GM19438 (cell line): ENCODE data around the gene IBA57.
A peak's percentile ranks its signal among the peaks of the same experiment; 100 is the strongest.
"Not testable (repeated sequence)": the region's sequence is repeated elsewhere in the genome, so short reads cannot be mapped to it uniquely, and the experiment has no call there.

ENCODE experiments used
- ATAC-seq: cut with Tn5 transposase; IDR thresholded peaks from one replicate; pipeline ENCODE4 v1.9.1; 2021; ENCODE audit warnings: low read depth; ENCODE audit not compliant: unreplicated experiment

Gene IBA57

GRCh38 chr1:228210712-228211530 is 45.3 kb downstream of the IBA57 start:
- no peak for ATAC-seq

GRCh38 chr1:228211531-228212414 is 46.2 kb downstream of the IBA57 start:
- no peak for ATAC-seq

DNA sequence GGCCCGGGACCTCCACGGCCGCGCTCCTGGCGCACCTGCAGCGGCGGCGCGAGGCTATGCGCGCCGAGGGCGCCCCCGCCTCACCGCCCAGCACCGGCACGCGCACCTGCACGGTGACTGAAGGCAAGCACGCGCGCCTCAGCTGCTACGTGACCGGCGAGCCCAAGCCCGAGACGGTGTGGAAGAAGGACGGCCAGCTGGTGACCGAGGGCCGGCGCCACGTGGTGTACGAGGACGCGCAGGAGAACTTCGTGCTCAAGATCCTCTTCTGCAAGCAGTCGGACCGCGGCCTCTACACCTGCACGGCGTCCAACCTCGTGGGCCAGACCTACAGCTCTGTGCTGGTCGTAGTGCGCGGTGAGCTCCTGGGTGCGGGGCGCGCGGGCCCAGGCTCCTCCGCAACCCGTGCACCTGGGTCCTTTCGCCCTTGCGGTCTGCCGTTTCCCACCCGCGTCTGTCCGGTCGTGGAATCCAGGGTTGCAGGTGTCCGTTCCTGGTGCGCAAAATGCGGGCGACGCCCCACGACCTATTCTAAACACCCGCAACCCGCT is 46.9 kb downstream of the IBA57 start:
- no peak for ATAC-seq

GRCh38 chr1:228212966-228213844 is 47.6 kb downstream of the IBA57 start:
- peak; percentile 94 for ATAC-seq

GRCh38 chr1:228213917-228214808 is 48.6 kb downstream of the IBA57 start:
- no peak for ATAC-seq

DNA sequence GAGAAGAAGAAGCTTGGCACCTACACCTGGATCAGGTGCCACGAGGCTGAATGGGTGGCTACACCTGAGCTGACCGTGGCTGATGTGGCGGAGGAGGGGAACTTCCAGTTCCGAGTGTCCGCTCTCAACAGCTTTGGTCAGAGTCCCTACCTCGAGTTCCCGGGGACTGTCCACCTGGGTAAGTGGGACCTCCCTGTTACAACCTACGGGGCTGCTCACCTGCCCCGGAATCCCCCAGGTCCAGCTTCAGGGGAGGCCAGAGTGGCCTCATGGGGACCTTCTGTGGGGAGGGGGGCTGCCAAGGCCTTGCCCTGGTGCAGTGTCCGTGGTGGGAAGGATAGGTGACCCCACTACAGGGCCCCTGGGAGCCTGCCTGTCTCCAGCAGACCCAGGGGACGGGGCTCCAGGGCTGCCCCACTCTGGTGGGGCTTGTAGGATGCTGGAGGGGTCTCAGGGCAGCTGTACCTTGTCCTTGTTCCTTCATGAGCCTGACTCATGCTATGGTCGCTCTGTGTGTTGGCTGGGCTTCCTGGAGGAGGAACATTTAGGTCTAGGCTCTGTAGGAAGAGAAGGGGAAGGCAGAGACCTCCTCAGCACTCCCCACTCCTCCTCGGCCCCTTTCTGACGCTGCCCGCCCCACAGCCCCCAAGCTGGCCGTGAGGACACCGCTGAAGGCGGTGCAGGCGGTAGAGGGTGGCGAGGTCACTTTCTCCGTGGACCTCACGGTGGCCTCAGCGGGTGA is 49.5 kb downstream of the IBA57 start:
- ATAC-seq = no peak

- ATAC-seq = no peak
Observed at GRCh38 chr1:228215663-228216116, 50.1 kb downstream of the IBA57 start.

DNA sequence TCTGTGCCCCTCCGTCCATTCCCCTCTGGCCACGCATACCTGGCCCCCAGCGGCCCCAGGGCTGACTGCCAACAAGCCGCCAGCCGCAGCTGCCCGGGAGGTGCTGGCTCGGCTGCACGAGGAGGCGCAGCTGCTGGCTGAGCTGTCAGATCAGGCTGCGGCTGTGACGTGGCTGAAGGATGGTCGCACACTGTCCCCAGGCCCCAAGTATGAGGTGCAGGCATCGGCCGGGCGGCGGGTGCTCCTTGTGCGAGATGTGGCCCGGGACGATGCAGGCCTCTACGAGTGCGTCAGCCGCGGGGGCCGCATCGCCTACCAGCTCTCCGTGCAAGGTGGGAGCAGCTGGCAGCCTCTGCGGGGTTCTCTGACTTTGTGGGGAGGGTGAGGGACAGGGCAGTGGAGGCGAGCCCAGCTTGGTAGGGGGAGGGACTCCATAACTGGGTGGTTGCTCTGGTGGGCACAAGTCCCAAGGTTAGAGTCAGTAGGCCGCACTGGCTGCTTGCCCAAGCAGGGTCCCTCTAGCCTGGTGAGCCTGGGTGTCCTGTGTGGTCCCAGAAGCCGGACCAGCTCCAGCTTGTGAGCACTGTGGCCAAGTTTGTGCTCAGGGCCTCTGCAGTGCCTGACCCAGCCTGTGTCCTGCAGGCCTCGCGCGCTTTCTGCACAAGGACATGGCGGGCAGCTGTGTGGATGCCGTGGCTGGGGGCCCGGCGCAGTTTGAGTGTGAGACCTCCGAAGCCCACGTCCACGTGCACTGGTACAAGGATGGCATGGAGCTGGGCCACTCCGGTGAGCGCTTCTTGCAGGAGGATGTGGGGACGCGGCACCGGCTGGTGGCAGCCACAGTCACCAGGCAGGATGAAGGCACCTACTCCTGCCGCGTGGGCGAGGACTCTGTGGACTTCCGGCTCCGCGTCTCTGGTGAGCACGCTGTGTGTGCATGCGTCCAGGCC is 51.0 kb downstream of the IBA57 start:
- no peak for ATAC-seq

GRCh38 chr1:228217551-228218344 is 52.1 kb downstream of the IBA57 start:
- ATAC-seq = no peak

DNA sequence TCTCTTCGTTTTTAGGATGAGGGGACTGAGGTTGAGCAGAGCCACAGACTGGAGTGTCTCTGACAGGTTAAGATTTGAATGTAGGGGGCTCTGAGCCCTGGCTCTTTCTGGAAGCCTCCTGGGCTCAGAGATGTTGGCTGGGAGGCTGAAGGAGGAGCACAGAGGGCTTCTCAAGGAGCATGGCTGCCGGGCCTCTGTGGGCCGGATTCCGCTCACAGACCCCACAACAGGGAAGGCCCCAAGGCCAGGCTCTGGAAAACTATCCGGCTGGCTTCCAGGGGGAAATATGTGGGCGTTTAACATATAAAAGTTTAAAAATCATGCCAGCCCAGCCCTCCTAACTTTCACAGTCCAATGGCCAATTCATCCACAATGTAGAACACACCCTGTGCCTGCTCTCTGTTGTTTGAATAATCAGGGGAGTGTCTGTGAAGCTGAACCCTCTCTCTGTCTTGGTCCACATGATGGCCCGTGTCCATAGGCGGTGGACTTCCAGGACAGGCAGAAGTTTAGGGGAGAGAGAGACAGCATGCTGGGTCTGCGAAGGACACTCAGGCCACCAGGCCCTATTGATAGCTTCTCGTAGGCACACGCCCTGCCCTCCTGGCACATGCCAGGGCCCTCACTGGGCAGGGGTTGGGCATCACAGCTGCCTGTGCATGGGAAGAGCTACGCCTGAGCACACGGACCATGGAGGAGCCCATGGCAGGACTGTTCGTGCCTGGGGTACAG is 53.1 kb downstream of the IBA57 start:
- ATAC-seq = no peak

- ATAC-seq = no peak
Observed at GRCh38 chr1:228219245-228219961, 53.8 kb downstream of the IBA57 start.

DNA sequence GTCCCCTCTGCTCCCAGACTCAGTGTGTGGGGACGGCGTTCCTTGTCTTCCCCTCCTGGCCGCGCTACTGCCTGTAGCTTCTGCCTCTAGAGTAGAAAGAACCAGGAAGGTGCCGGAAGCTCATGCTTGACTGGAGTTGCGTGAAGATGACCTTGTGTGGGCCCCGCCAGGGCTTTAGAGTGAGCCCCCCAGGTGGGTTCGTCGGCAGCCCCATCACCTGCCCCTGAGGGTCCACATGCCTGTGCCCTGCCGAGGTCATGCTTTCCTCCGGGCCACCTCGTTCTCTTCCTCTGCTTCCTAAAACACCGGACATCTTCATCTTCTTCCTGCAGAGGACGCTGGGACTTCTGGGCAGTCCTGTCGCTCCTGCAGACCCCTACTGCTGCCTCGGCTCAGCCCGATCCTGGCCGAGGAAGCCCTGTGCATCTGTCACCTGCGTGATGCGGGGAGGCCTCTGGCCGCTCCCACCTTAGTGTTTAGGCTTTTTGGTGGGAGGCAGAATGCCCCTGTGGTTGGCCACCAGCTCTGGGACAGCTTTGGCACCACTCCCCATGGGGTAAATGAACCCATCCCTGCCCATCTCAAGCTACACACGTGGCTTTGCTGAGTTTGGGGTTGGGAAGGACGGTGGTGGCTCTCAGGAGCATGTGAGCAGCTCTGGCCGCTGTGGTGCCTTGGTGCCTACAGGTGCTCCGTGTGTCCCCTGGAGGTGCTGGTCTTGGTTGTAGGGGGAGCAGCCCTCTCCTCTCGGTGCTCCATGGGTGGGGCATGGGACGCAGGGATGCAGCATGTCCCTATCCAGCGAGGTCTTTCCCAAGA is 54.6 kb downstream of the IBA57 start:
- ATAC-seq = no peak

DNA sequence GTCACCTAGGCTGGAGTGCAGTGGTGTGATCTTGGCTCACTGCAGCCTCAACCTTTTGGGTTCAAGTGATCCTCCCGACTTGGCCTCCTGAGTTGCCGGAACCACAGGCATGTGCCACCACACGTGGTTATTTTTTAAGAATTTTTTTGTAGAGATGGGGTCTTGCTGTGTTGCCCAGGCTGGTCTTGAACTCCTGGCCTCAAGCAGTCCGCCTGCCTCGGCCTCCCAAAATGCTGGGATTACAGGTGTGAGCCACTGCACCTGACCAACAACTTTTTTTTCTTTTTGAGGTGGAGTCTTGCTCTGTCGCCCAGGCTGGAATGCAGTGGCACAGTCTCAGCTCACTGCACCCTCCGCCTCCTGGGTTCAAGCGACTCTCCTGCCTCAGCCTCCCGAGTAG is 55.5 kb downstream of the IBA57 start:
- not testable (repeated sequence) for ATAC-seq

DNA sequence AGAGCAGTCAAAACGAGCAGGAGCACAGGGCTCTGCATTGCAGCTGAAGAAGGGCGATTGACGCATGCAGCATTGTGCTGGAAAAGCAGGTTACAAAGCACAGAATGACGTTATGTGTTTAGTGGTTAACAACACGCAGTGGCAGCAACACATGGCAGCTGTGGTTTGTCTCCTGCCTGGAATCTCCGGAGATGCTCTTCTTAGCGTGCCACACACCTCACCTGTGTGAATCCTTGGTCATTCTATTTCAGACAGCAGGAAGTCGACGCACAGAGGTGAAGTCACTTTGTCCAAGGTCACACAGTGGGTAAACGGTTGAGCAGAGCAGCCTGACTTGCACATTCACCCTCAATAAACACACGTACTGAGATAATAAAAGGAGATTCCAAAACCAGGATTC is 56.9 kb downstream of the IBA57 start:
- ATAC-seq = no peak
